Lung (tissue), 12 donors: Measurements from ENCODE around the gene TYMP. TPM values are rescaled to one million over a fixed set of nuclear protein-coding genes. Genes with fewer than 3 reads are reported as not detected.

Source experiments
- ATAC-seq: fragments of 200-7000 bp; cut with Tn5 transposase; one replicate; pipeline ENCODE4 v1.9.1; 2020; ENCODE audit warnings: moderate number of reproducible peaks; ENCODE audit not compliant: insufficient read depth, low FRiP score
- DNase-seq, 3 donors: peaks; one replicate each; pipeline ENCODE4 v3.0.0-alpha.2; 2013 to 2017
- H3K27ac ChIP-seq, 2 donors: one replicate each; pipeline ENCODE4 v1.5.1; 2013; ENCODE audit warnings: mild to moderate bottlenecking in 2 of 2, moderate library complexity in 2 of 2, control low read depth in 1 of 2, inconsistent platforms in 1 of 2, low read depth in 1 of 2, low read length in 1 of 2
- H3K27me3 ChIP-seq, 3 donors: one replicate each; pipeline ENCODE4 v1.5.1; 2013; ENCODE audit warnings: low read length in 2 of 3; ENCODE audit not compliant: control insufficient read depth in 3 of 3, insufficient read depth in 3 of 3
- H3K36me3 ChIP-seq, 4 donors: one replicate each; pipeline ENCODE4 v1.5.1; 2013; ENCODE audit warnings: low read length in 4 of 4, mild to moderate bottlenecking in 1 of 4, moderate library complexity in 1 of 4; ENCODE audit not compliant: control insufficient read depth in 4 of 4, insufficient read depth in 4 of 4
- H3K4me1 ChIP-seq, 5 donors: one replicate each; pipeline ENCODE4 v1.5.1; 2013; ENCODE audit warnings: low read length in 5 of 5, mild to moderate bottlenecking in 2 of 5, moderate library complexity in 1 of 5; ENCODE audit not compliant: control insufficient read depth in 5 of 5, insufficient read depth in 5 of 5
- H3K4me3 ChIP-seq: one replicate; pipeline ENCODE4 v1.5.1; 2013; ENCODE audit warnings: mild to moderate bottlenecking, control low read depth, moderate library complexity
- H3K9ac ChIP-seq, 2 donors: one replicate each; pipeline ENCODE4 v1.5.1; 2013; ENCODE audit warnings: low read length in 2 of 2, control low read depth in 1 of 2; ENCODE audit not compliant: insufficient read depth in 1 of 2
- H3K9me3 ChIP-seq, 4 donors: one replicate each; pipeline ENCODE4 v1.5.1; 2013; ENCODE audit warnings: low read length in 3 of 4, mild to moderate bottlenecking in 1 of 4, moderate library complexity in 1 of 4; ENCODE audit not compliant: control insufficient read depth in 4 of 4, insufficient read depth in 3 of 4
- CTCF ChIP-seq: IDR thresholded peaks from 2 replicates; pipeline ENCODE4 v1.5.1; 2012; ENCODE audit warnings: mild to moderate bottlenecking; ENCODE audit errors: control extremely low read depth, extremely low read depth
- WGBS, 2 donors: extraction: QIAGEN DNeasy Blood & Tissue Kit; methylation state at CpG; one replicate each; pipeline ENCODE4 v1.1.7; 2013; 5-methylcytosine and 5-hydroxymethylcytosine counted together
- polyA plus RNA-seq, 2 donors: library from polyadenylated mRNA; stranded (reverse); fragments of 200-250 nt; gene quantifications; one replicate each; pipeline ENCODE4 v1.2.1, GENCODE V29; 2013
- total RNA-seq, 2 donors: library from RNA; depleted of rRNA in 1 of 2; stranded (reverse); fragments of >200 nt in 1 of 2; gene quantifications; one replicate each; pipeline ENCODE4 v1.2.1, GENCODE V29; 2014 to 2021
- donor health status: control.
- donor health status: control.
- donor health status: Bipolar disorder and iron deficiency.
- donor health status: healthy.
- donor health status: DM: yes; HTN: yes; CAD: no.

The TYMP gene
- total and polyA plus RNA-seq, 4 donors: 52.7 to 641 (median 233) TPM

GRCh38 chr22:50513175-50513574, 16.6 kb downstream of the TYMP start:
- WGBS, 2 donors: 96 to 99% methylated on average over 15 of the region's 15 CpGs
- H3K9ac ChIP-seq: no peak overlapping the region
- ATAC-seq (no peak), DNase-seq (no peak)
- no peak overlapping the region for H3K4me3 ChIP-seq
- TF ChIP-seq CTCF: no peak
- H3K9me3 ChIP-seq: no peaks in the 10 kb centered on the region
- H3K36me3 ChIP-seq: peaks cover 0 to 25% (median 8%) of the 10 kb centered on the region in 4 donors
- no peaks in the 10 kb centered on the region for H3K27me3 ChIP-seq
- no peak overlapping the region for H3K27ac ChIP-seq
- H3K4me1 ChIP-seq: peaks cover 3 to 10% (median 9%) of the 10 kb centered on the region in 5 donors

GRCh38 chr22:50508897-50509296, 20.9 kb downstream of the TYMP start:
- WGBS, 2 donors: 10 to 33% methylated on average over 3 of the region's 3 CpGs
- H3K27me3 ChIP-seq: no peaks in the 10 kb centered on the region
- DNase-seq (no peak), ATAC-seq (no peak)
- H3K4me1 ChIP-seq: peaks cover 7 to 20% (median 15%) of the 10 kb centered on the region in 5 donors
- peak overlapping the region in 1 of 2 donors; percentile 100 for H3K27ac ChIP-seq
- H3K36me3 ChIP-seq: peaks cover 0 to 27% (median 3%) of the 10 kb centered on the region in 4 donors
- TF ChIP-seq CTCF: no peak
- H3K9ac ChIP-seq: peak overlapping the region in 1 of 2 donors; percentile 86
- peak overlapping the region; percentile 90 for H3K4me3 ChIP-seq
- H3K9me3 ChIP-seq: no peaks in the 10 kb centered on the region

DNA sequence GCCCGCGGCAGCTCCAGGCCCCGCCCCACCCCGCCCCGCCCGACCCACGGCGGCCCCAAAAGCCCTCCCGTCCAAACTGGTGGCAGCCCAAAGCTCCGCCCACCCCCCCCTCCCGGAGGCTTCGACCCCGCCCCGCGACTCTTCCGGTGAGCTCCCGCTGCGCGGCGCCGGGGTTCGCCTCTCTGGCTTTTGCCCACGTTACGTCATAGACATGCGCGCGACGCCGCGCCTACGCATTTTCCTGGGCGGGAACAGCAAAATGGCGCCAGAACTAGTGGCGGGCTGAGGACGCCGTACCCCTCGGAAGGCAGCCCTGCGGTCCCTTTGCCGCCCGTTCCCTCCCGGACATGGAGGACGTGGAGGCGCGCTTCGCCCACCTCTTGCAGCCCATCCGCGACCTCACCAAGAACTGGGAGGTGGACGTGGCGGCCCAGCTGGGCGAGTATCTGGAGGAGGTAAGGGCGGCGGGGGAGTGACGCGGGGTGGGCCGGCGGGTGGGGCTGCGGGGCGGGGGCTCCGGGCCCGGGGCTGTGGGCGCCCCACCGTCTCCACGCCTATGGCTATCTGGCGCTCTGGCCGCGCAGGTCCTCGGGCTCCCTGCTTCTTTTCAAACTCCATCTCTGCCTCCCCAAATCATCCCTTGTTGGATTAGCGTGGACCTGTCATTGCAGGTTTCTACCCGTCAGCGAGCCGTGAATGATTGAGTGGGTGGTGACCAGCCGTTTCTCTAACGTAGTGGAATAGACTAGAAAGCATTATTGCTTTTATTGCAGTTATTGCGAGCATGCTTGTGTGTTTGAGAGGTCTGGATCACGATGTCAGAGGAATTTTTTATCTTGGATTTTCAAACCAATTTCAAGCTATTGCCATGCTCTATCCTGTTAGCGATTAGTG, 21.6 kb downstream of the TYMP start, which contains the start of gene NCAPH2:
Gene NCAPH2, plus strand, starts transcription at position 234 of the 894 bp plus-strand sequence. Its CDS starts 114 bp downstream, at position 348.
- Histone ChIP-seq H3K9ac (peak within 1 kb of the TSS; percentile 61 to 86), H3K27me3 (no peaks in the 10 kb centered on the region), H3K4me1 (peaks cover 7 to 20% (median 15%) of the 10 kb centered on the region in 5 donors), H3K4me3 (peak within 1 kb of the TSS; percentile 90), H3K9me3 (no peaks in the 10 kb centered on the region), H3K36me3 (peaks cover 0 to 32% (median 3%) of the 10 kb centered on the region in 4 donors), H3K27ac (peak within 1 kb of the TSS; percentile 66 to 100)
- no peak for TF ChIP-seq CTCF
- ATAC-seq: peak; percentile 73
- 1% methylated on average over 57 to 76 of the region's 76 CpGs for WGBS, 2 donors
- DNase-seq: peak in 2 of 3 donors; percentile 98 to 99
